SH-SY5Y (cell line): ENCODE data around the gene DNAJB5.

Experiments
- GATA2 ChIP-seq: IDR thresholded peaks from 2 replicates; pipeline ENCODE4 v1.6.1; 2011; ENCODE audit warnings: mild to moderate bottlenecking, low read depth, low read length
- GATA3 ChIP-seq: IDR thresholded peaks from 2 replicates; pipeline ENCODE4 v1.6.1; 2011; ENCODE audit warnings: low read depth, mild to moderate bottlenecking, low read length, moderate library complexity

DNA sequence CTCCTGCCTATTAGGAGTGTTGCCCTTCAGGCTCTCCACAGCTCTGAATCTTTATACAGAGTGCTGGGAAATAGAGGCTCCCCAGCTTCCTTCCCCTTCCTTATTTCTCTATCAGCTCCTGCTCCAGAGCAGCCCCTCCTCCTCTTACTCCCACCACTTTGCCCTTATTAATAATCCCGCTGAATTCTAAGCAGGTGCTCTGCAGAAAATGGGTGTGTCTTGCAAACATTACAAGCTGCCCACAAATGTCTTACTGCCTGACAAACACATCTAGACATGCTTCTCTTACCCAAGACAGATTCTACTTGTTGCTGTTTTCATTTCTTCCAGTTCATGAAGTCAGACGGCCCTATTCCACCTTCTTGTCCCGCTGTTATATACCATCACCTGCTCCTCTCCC, 25.1 kb upstream of the DNAJB5 start:
- no peak for TF ChIP-seq GATA2
- no peak for TF ChIP-seq GATA3
